OCI-LY7 (cell line): ENCODE data around the gene CHL1. TPM values are rescaled to one million over a fixed set of nuclear protein-coding genes. Genes with fewer than 3 reads are reported as not detected.

Experiments
- BruUV-seq: library from RNA; stranded (reverse); fragments of 400-500 nt; replicated peaks from 2 replicates; lab custom pipeline; 2021; lab: Mats Ljungman, UMichigan
- CTCF ChIA-PET: fragments of 300-600 bp; sonication (Branson Sonifier 250); formaldehyde crosslinking; loops from one replicate; lab custom pipeline; 2022; ENCODE audit warnings: antibody characterized with exemption; ENCODE audit not compliant: unreplicated experiment; lab: Charles Lee
- POLR2A ChIA-PET: fragments of 300-600 bp; sonication (Branson Sonifier 250); formaldehyde crosslinking; loops from one replicate; lab custom pipeline; 2022; ENCODE audit warnings: antibody characterized with exemption; lab: Charles Lee
- DNase-seq: peaks from one replicate; pipeline ENCODE4 v3.0.0-alpha.2; 2015; ENCODE audit warnings: low spot score
- H2AFZ ChIP-seq: fragments of 200-600 bp; sonication (generic), shearing (Covaris generic); 2 replicates; pipeline ENCODE4 v1.6.1; 2014; ENCODE audit warnings: mild to moderate bottlenecking, antibody characterized with exemption, low read length, moderate library complexity
- H3K27ac ChIP-seq: fragments of 200-600 bp; sonication (generic); 2 replicates; pipeline ENCODE4 v1.5.1; 2014; ENCODE audit warnings: mixed run types, low read depth, mild to moderate bottlenecking, moderate library complexity, low read length, inconsistent platforms; ENCODE audit not compliant: poor library complexity, severe bottlenecking
- H3K36me3 ChIP-seq: fragments of 200-600 bp; sonication (generic); 2 replicates; pipeline ENCODE4 v1.6.1; 2014; ENCODE audit warnings: mild to moderate bottlenecking, antibody characterized with exemption, low read length, moderate library complexity, mixed read lengths; ENCODE audit not compliant: insufficient read depth
- H3K4me1 ChIP-seq: fragments of 200-600 bp; sonication (generic); 2 replicates; pipeline ENCODE4 v1.5.1; 2014; ENCODE audit warnings: mild to moderate bottlenecking, low read length; ENCODE audit not compliant: insufficient read depth, poor library complexity, severe bottlenecking
- H3K4me2 ChIP-seq: fragments of 200-600 bp; sonication (generic); 2 replicates; pipeline ENCODE4 v1.6.1; 2014; ENCODE audit warnings: mild to moderate bottlenecking, low read length
- H3K4me3 ChIP-seq: fragments of 200-600 bp; sonication (generic); 2 replicates; pipeline ENCODE4 v1.5.1; 2014; ENCODE audit warnings: mild to moderate bottlenecking, low read depth, low read length; ENCODE audit not compliant: poor library complexity, severe bottlenecking
- H3K79me2 ChIP-seq: fragments of 200-600 bp; sonication (generic); 2 replicates; pipeline ENCODE4 v1.6.1; 2016; ENCODE audit warnings: low read depth, mild to moderate bottlenecking, low read length, moderate library complexity, mixed read lengths; ENCODE audit not compliant: insufficient read depth
- H3K9me2 ChIP-seq: fragments of 200-600 bp; sonication (generic); 2 replicates; pipeline ENCODE4 v1.6.1; 2016; ENCODE audit warnings: mild to moderate bottlenecking, low read length, mixed read lengths; ENCODE audit not compliant: insufficient read depth
- H3K9me3 ChIP-seq: fragments of 200-600 bp; sonication (generic); 2 replicates; pipeline ENCODE4 v1.6.1; 2014; ENCODE audit warnings: mild to moderate bottlenecking, mixed run types, low read length, mixed read lengths
- H4K20me1 ChIP-seq: fragments of 200-600 bp; sonication (generic); 2 replicates; pipeline ENCODE4 v1.6.1; 2014; ENCODE audit warnings: mild to moderate bottlenecking, antibody characterized with exemption, low read length, moderate library complexity, mixed read lengths; ENCODE audit not compliant: insufficient read depth
- EZH2phosphoT487 ChIP-seq: fragments of 200-600 bp; sonication (generic); IDR thresholded peaks from 2 replicates; pipeline ENCODE4 v1.6.1; 2018; ENCODE audit warnings: low read depth, borderline replicate concordance, mild to moderate bottlenecking, mixed run types, antibody characterized with exemption, low read length, moderate library complexity, mixed read lengths
- intact Hi-C: fragments of 100-400 bp; cut with micrococcal nuclease; formaldehyde crosslinking; loops from one replicate; pipeline ENCODE4 v1.10.0; 2022; ENCODE audit not compliant: unreplicated experiment
- total RNA-seq, 2 experiments: library from RNA; depleted of rRNA in 1 of 2; stranded (reverse); fragments of >200 nt in 1 of 2; shearing (Covaris generic) in 1 of 2; gene quantifications; 2 replicates each; pipeline ENCODE4 v1.2.3, GENCODE V29; 2014 to 2022
- TF ChIP-seq, protein P1 (sequence below): fragments of 200-600 bp; sonication (generic); conservative IDR thresholded peaks from 2 replicates; pipeline ENCODE4 v1.5.1; 2014; ENCODE audit warnings: mild to moderate bottlenecking, antibody characterized with exemption, low read length, moderate library complexity, mixed read lengths

CHL1 gene
- total RNA-seq, 2 experiments from 2014 or later: 0.51 TPM; not detected in 1

GRCh38 chr3:359672-360071 is 163.1 kb downstream of the CHL1 start:
- Histone ChIP-seq H2AFZ (no peak overlapping the region), H3K4me3 (no peak overlapping the region), H4K20me1 (no peaks in the 10 kb centered on the region), H3K9me2 (no peaks in the 10 kb centered on the region), H3K4me1 (no peaks in the 10 kb centered on the region), H3K9me3 (no peaks in the 10 kb centered on the region), H3K27ac (no peak overlapping the region), H3K79me2 (no peaks in the 10 kb centered on the region), H3K36me3 (no peaks in the 10 kb centered on the region), H3K4me2 (no peak overlapping the region)
- intact Hi-C loops: no loop called here
- TF ChIP-seq EZH2phosphoT487: no peak
- TF ChIP-seq, protein P1, sequence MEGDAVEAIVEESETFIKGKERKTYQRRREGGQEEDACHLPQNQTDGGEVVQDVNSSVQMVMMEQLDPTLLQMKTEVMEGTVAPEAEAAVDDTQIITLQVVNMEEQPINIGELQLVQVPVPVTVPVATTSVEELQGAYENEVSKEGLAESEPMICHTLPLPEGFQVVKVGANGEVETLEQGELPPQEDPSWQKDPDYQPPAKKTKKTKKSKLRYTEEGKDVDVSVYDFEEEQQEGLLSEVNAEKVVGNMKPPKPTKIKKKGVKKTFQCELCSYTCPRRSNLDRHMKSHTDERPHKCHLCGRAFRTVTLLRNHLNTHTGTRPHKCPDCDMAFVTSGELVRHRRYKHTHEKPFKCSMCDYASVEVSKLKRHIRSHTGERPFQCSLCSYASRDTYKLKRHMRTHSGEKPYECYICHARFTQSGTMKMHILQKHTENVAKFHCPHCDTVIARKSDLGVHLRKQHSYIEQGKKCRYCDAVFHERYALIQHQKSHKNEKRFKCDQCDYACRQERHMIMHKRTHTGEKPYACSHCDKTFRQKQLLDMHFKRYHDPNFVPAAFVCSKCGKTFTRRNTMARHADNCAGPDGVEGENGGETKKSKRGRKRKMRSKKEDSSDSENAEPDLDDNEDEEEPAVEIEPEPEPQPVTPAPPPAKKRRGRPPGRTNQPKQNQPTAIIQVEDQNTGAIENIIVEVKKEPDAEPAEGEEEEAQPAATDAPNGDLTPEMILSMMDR: no peak
- BruUV-seq: no TSS peak
- POLR2A ChIA-PET: interaction anchor here (0.6 to 1.0 kb wide), 2 partner anchors 13 to 43 kb away, joined by 3 to 5 read pairs; no protein-coding TSS in a partner anchor
- CTCF ChIA-PET: no interaction called here
- peak; percentile 29 for DNase-seq

- no peaks in the 10 kb centered on the region for H3K9me2 ChIP-seq
- CTCF ChIA-PET: interaction anchor here (1.3 kb wide), 1 partner anchor 8 kb away, joined by 5 read pairs; no protein-coding TSS in a partner anchor
- no peaks in the 10 kb centered on the region for H3K36me3 ChIP-seq
- no peak overlapping the region for H3K4me3 ChIP-seq
- intact Hi-C loops: no loop called here
- H2AFZ ChIP-seq: no peak overlapping the region
- no peak overlapping the region for H3K4me2 ChIP-seq
- BruUV-seq: no TSS peak
- H3K9me3 ChIP-seq: no peaks in the 10 kb centered on the region
- POLR2A ChIA-PET: interaction anchor here (0.5 to 2.0 kb wide), 8 partner anchors 7 to 351 kb away, joined by 3 to 9 read pairs (median 3); no protein-coding TSS in a partner anchor
- H4K20me1 ChIP-seq: no peaks in the 10 kb centered on the region
- no peak for DNase-seq
- H3K4me1 ChIP-seq: no peaks in the 10 kb centered on the region
- no peaks in the 10 kb centered on the region for H3K79me2 ChIP-seq
- TF ChIP-seq, protein P1: no peak
- TF ChIP-seq EZH2phosphoT487: no peak
- no peak overlapping the region for H3K27ac ChIP-seq
Observed at GRCh38 chr3:362681-363338, 166.2 kb downstream of the CHL1 start.

DNA sequence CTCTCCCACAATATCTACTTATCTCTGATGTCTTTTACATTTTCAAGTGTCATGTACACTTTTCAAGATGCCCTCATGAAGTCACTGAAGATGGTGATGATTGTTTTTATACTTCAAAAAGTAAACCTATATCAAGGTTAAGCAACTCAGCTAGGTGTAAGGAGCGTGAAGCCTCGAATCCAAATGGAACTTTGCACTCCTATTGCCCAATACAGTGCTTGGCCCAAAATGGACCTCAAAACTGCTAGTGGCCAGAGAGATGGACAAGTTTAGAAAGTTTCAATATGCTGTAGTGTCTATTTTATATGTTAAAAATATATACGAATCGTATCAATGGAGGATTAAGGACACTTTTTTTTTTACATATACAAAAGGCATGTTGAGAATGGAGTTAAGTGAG is 167.7 kb downstream of the CHL1 start:
- TF ChIP-seq EZH2phosphoT487: no peak
- TF ChIP-seq, protein P1: no peak

More for the DNA sequence above, 167.7 kb downstream of the CHL1 start:
- H4K20me1 ChIP-seq: no peaks in the 10 kb centered on the region
- no peaks in the 10 kb centered on the region for H3K9me3 ChIP-seq
- H3K4me1 ChIP-seq: no peaks in the 10 kb centered on the region
- H3K4me3 ChIP-seq: no peak overlapping the region
- H3K36me3 ChIP-seq: no peaks in the 10 kb centered on the region
- H2AFZ ChIP-seq: no peak overlapping the region
- no peak overlapping the region for H3K4me2 ChIP-seq
- no peaks in the 10 kb centered on the region for H3K9me2 ChIP-seq
- BruUV-seq: no TSS peak
- intact Hi-C loops: no loop called here
- CTCF ChIA-PET: no interaction called here
- POLR2A ChIA-PET: no interaction called here
- no peaks in the 10 kb centered on the region for H3K79me2 ChIP-seq
- DNase-seq: no peak
- H3K27ac ChIP-seq: no peak overlapping the region
